Hepatocyte (in vitro differentiated cells): Measurements from ENCODE around the gene GRIN3A. TPM values are rescaled to one million over a fixed set of nuclear protein-coding genes. Genes with fewer than 3 reads are reported as not detected.
A peak's percentile ranks its signal among the peaks of the same experiment; 100 is the strongest.

Experiments
- DNase-seq: peaks from one replicate; pipeline ENCODE4 v3.0.0-alpha.2; 2016; ENCODE audit warnings: low spot score
- H2AFZ ChIP-seq: fragments of 200-600 bp; sonication (generic); 2 replicates; pipeline ENCODE4 v1.6.0; 2016; ENCODE audit warnings: antibody characterized with exemption, mild to moderate bottlenecking
- H3K27ac ChIP-seq: fragments of 200-600 bp; sonication (generic); 2 replicates; pipeline ENCODE4 v1.5.1; 2016; ENCODE audit warnings: mild to moderate bottlenecking
- H3K27me3 ChIP-seq: fragments of 200-600 bp; sonication (generic); 2 replicates; pipeline ENCODE4 v1.6.1; 2016
- H3K36me3 ChIP-seq: fragments of 200-600 bp; sonication (generic); replicated peaks from 2 replicates; pipeline ENCODE4 v1.5.1; 2016; ENCODE audit warnings: low read depth; ENCODE audit not compliant: insufficient read depth
- H3K4me1 ChIP-seq: fragments of 200-600 bp; sonication (generic); 2 replicates; pipeline ENCODE4 v1.5.1; 2016; ENCODE audit warnings: mild to moderate bottlenecking, moderate library complexity; ENCODE audit not compliant: insufficient read depth
- H3K4me2 ChIP-seq: fragments of 200-600 bp; sonication (generic); 2 replicates; pipeline ENCODE4 v1.6.0; 2016
- H3K4me3 ChIP-seq: fragments of 200-600 bp; sonication (generic); 2 replicates; pipeline ENCODE4 v1.5.1; 2016; ENCODE audit warnings: mild to moderate bottlenecking
- H3K79me2 ChIP-seq: fragments of 200-600 bp; sonication (generic); 2 replicates; pipeline ENCODE4 v1.6.0; 2017; ENCODE audit warnings: mild to moderate bottlenecking
- H3K9me2 ChIP-seq: fragments of 200-600 bp; sonication (generic); replicated peaks from 2 replicates; pipeline ENCODE4 v1.6.0; 2017; ENCODE audit warnings: mild to moderate bottlenecking; ENCODE audit not compliant: insufficient read depth
- H3K9me3 ChIP-seq: fragments of 200-600 bp; sonication (generic); 2 replicates; pipeline ENCODE4 v1.5.1; 2016; ENCODE audit warnings: low read depth, mild to moderate bottlenecking
- H4K20me1 ChIP-seq: fragments of 200-600 bp; sonication (generic); 2 replicates; pipeline ENCODE4 v1.6.0; 2016; ENCODE audit warnings: mild to moderate bottlenecking; ENCODE audit not compliant: insufficient read depth, poor library complexity, severe bottlenecking
- EZH2 ChIP-seq: fragments of 200-600 bp; sonication (generic); IDR thresholded peaks from 2 replicates; pipeline ENCODE4 v1.6.1; 2016; ENCODE audit warnings: antibody characterized with exemption, mild to moderate bottlenecking, borderline replicate concordance
- EZH2phosphoT487 ChIP-seq: fragments of 200-600 bp; sonication (generic); IDR thresholded peaks from one replicate; pipeline ENCODE4 v1.6.1; 2018; ENCODE audit warnings: antibody characterized with exemption, mild to moderate bottlenecking, low read depth, moderate library complexity; ENCODE audit not compliant: unreplicated experiment, severe bottlenecking
- WGBS: methylation state at CpG from one replicate; pipeline ENCODE4 v1.1.6; 2016; ENCODE audit warnings: low lambda C conversion rate; ENCODE audit errors: missing lambda C conversion rate; 5-methylcytosine and 5-hydroxymethylcytosine counted together
- polyA plus RNA-seq: library from polyadenylated mRNA; unstranded; fragments of >200 nt; fragmentation: Nextera tagmentation; extraction: Ambion mirVana; gene quantifications from 2 replicates; pipeline ENCODE4 v1.2.1, GENCODE V29; 2016
- total RNA-seq: library from RNA; depleted of rRNA; stranded (reverse); fragments of >200 nt; gene quantifications from 2 replicates; pipeline ENCODE4 v1.2.3, GENCODE V29; 2014
- TF ChIP-seq, protein P1 (sequence below): fragments of 200-600 bp; sonication (generic); IDR thresholded peaks from 2 replicates; pipeline ENCODE4 v1.5.1; 2016; ENCODE audit warnings: antibody characterized with exemption, mild to moderate bottlenecking; ENCODE audit not compliant: poor library complexity

The GRIN3A gene
- total and polyA plus RNA-seq, 2 experiments from 2014 or later: 0.10 TPM; not detected in 1

DNA sequence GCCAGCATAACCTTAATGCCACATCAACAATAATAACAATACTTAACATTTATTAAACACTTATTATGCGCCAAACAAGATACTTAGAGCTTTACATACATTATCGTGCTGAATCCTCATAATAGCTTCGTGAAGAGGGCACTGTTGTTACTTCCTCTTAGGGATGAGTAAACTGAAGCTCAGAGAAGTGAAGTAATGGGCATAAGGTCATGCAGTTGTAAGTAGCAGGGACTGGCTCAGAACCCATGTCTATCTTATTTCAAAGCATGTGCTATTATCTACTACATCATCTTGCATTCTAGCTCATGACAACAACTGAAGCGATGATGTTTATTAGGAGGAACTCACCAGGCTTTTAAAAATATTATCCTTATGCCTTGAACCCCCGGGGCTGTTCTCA is 108.8 kb downstream of the GRIN3A start:
- no peak for DNase-seq
- H3K27me3 ChIP-seq: no peaks in the 10 kb centered on the region
- WGBS: 77% methylated on average over 5 of the region's 5 CpGs
- TF ChIP-seq, protein P1, sequence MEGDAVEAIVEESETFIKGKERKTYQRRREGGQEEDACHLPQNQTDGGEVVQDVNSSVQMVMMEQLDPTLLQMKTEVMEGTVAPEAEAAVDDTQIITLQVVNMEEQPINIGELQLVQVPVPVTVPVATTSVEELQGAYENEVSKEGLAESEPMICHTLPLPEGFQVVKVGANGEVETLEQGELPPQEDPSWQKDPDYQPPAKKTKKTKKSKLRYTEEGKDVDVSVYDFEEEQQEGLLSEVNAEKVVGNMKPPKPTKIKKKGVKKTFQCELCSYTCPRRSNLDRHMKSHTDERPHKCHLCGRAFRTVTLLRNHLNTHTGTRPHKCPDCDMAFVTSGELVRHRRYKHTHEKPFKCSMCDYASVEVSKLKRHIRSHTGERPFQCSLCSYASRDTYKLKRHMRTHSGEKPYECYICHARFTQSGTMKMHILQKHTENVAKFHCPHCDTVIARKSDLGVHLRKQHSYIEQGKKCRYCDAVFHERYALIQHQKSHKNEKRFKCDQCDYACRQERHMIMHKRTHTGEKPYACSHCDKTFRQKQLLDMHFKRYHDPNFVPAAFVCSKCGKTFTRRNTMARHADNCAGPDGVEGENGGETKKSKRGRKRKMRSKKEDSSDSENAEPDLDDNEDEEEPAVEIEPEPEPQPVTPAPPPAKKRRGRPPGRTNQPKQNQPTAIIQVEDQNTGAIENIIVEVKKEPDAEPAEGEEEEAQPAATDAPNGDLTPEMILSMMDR: no peak
- TF ChIP-seq EZH2phosphoT487 (no peak), EZH2 (no peak)
- H3K9me2 ChIP-seq: no peaks in the 10 kb centered on the region
- H4K20me1 ChIP-seq: no peaks in the 10 kb centered on the region
- no peak overlapping the region for H3K4me3 ChIP-seq
- H3K79me2 ChIP-seq: no peaks in the 10 kb centered on the region
- no peak overlapping the region for H2AFZ ChIP-seq
- H3K27ac ChIP-seq: no peak overlapping the region
- no peaks in the 10 kb centered on the region for H3K4me1 ChIP-seq
- H3K9me3 ChIP-seq: no peaks in the 10 kb centered on the region
- H3K4me2 ChIP-seq: no peak overlapping the region
- H3K36me3 ChIP-seq: no peaks in the 10 kb centered on the region

DNA sequence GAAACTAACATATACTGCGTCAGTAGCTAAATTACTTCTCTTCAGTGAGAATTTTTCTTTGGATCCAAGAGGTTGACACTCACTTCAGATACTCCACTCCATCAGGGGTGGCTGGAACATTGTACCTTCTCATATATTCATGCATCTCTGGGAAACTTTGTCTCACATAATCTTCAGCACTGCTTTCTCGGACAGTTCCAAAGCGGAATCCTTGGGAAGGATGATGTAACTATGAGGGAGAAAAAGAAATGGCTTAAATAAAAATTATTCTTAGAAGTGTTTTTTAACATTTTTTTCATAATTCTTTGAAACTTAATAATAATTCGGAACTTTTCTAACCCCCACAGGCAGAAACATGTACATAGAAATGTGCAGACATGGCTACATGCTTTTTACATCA is 110.3 kb downstream of the GRIN3A start:
- H3K4me3 ChIP-seq: no peak overlapping the region
- H4K20me1 ChIP-seq: no peaks in the 10 kb centered on the region
- H3K4me2 ChIP-seq: no peak overlapping the region
- 72% methylated on average over 4 of the region's 4 CpGs for WGBS
- H3K79me2 ChIP-seq: no peaks in the 10 kb centered on the region
- no peak overlapping the region for H2AFZ ChIP-seq
- H3K27ac ChIP-seq: no peak overlapping the region
- no peaks in the 10 kb centered on the region for H3K36me3 ChIP-seq
- no peaks in the 10 kb centered on the region for H3K9me3 ChIP-seq
- no peaks in the 10 kb centered on the region for H3K4me1 ChIP-seq
- TF ChIP-seq EZH2phosphoT487 (no peak), EZH2 (no peak)
- TF ChIP-seq, protein P1: no peak
- H3K27me3 ChIP-seq: no peaks in the 10 kb centered on the region
- H3K9me2 ChIP-seq: no peaks in the 10 kb centered on the region
- DNase-seq: peak; percentile 32

DNA sequence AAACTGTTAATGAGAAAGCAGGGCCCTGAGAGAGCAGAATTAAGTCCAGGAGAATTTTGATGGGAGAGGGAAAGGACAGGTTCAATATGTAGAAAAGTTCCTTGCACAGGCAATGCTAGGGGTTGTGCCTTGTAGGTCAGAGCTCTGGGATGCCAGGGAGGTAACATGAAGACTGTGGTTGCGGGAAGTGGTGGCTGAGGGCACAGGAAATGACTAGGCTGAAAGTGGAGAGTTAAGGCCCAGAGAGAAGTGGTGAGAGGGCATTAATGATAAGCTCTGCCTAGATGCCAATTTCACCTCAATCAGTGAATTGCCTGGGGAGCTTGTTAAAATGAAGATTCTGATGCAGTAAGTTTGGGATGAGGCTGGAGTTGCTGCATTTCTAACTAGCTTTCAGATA is 112.2 kb downstream of the GRIN3A start:
- no peak overlapping the region for H2AFZ ChIP-seq
- H3K4me3 ChIP-seq: no peak overlapping the region
- H4K20me1 ChIP-seq: no peaks in the 10 kb centered on the region
- TF ChIP-seq, protein P1: no peak
- TF ChIP-seq EZH2 (no peak), EZH2phosphoT487 (no peak)
- WGBS: 88% methylated on average over 1 of the region's 1 CpG
- no peaks in the 10 kb centered on the region for H3K27me3 ChIP-seq
- no peaks in the 10 kb centered on the region for H3K36me3 ChIP-seq
- H3K9me2 ChIP-seq: no peaks in the 10 kb centered on the region
- no peaks in the 10 kb centered on the region for H3K79me2 ChIP-seq
- no peak for DNase-seq
- no peaks in the 10 kb centered on the region for H3K9me3 ChIP-seq
- H3K4me1 ChIP-seq: no peaks in the 10 kb centered on the region
- no peak overlapping the region for H3K4me2 ChIP-seq
- no peak overlapping the region for H3K27ac ChIP-seq

DNA sequence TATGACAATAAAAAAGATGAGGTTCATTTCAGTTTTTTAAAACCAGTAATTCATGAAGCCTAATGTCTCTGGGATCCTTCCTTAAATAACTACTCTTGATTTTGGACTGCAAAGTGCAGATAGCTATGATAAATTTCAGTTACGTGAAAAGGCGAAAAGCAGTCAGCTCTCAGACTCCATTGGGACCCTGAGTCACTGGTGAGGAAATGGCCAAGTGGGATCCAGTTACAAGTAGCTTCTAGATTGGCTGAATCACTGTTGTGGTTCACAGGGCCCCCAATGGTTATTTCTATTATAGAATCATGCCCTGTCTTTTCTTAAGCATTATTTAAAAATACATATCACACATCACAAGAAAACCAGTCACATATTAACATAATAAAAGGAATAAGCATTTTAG is 112.6 kb downstream of the GRIN3A start:
- no peak for TF ChIP-seq EZH2
- TF ChIP-seq EZH2phosphoT487: no peak
- TF ChIP-seq, protein P1: no peak
- 97% methylated on average over 2 of the region's 2 CpGs for WGBS
- Histone ChIP-seq H3K36me3 (no peaks in the 10 kb centered on the region), H3K4me3 (no peak overlapping the region), H3K9me2 (no peaks in the 10 kb centered on the region), H2AFZ (no peak overlapping the region), H3K27me3 (no peaks in the 10 kb centered on the region), H3K9me3 (no peaks in the 10 kb centered on the region), H3K79me2 (no peaks in the 10 kb centered on the region), H3K27ac (no peak overlapping the region), H3K4me1 (no peaks in the 10 kb centered on the region), H4K20me1 (no peaks in the 10 kb centered on the region), H3K4me2 (no peak overlapping the region)
- DNase-seq: no peak
